Stomach (tissue), 9 donors: ENCODE data around the gene PI16. TPM values are rescaled to one million over a fixed set of nuclear protein-coding genes. Genes with fewer than 3 reads are reported as not detected.

Source experiments
- DNase-seq, 2 donors: peaks; one replicate each; pipeline versions ENCODE4 v3.0.0 to v3.0.0-alpha.2; 2013 to 2019
- H3K27ac ChIP-seq, 5 donors: fragments of 200-600 bp in 4 of 5; sonication (generic) in 4 of 5; one replicate each; pipeline ENCODE4 v1.5.1; 2013 to 2019; ENCODE audit warnings: mild to moderate bottlenecking in 1 of 5, moderate library complexity in 1 of 5
- H3K27me3 ChIP-seq, 3 donors: fragments of 200-600 bp; sonication (generic); one replicate each; pipeline ENCODE4 v1.5.1; 2017 to 2019; ENCODE audit warnings: mixed run types in 1 of 3
- H3K36me3 ChIP-seq, 4 donors: fragments of 200-600 bp; sonication (generic); 1 replicate in 3 of 4; 2 replicates in 1 of 4; pipeline ENCODE4 v1.5.1; 2016 to 2019
- H3K4me1 ChIP-seq, 4 donors: fragments of 200-600 bp; sonication (generic); one replicate each; pipeline ENCODE4 v1.5.1; 2016 to 2019
- H3K4me3 ChIP-seq, 4 donors: fragments of 200-600 bp; sonication (generic) in 3 of 4; one replicate each; pipeline ENCODE4 v1.5.1; 2016 to 2019; ENCODE audit warnings: mild to moderate bottlenecking in 1 of 4
- H3K9me3 ChIP-seq, 4 donors: fragments of 200-600 bp; sonication (generic); one replicate each; pipeline ENCODE4 v1.5.1; 2016 to 2019
- CTCF ChIP-seq, 7 experiments: fragments of 450-650 bp in 4 of 7; fragments of 200-600 bp in 3 of 7; sonication (generic) in 3 of 7; IDR thresholded peaks; one replicate each; pipeline ENCODE4 v1.5.1; 2016 to 2019; ENCODE audit warnings: antibody characterized with exemption in 7 of 7, control low read depth in 2 of 7, mild to moderate bottlenecking in 1 of 7
- EP300 ChIP-seq: sonication (generic); formaldehyde crosslinking; IDR thresholded peaks from one replicate; pipeline ENCODE4 v1.6.1; 2017; ENCODE audit warnings: antibody characterized with exemption
- POLR2A ChIP-seq, 4 donors: fragments of 450-650 bp; IDR thresholded peaks; one replicate each; pipeline ENCODE4 v1.6.1; 2016; ENCODE audit warnings: antibody characterized with exemption in 4 of 4, control low read depth in 2 of 4, mild to moderate bottlenecking in 1 of 4, moderate library complexity in 1 of 4
- POLR2AphosphoS5 ChIP-seq, 3 donors: sonication (generic); formaldehyde crosslinking; IDR thresholded peaks; one replicate each; pipeline ENCODE4 v1.6.1; 2016; ENCODE audit warnings: antibody characterized with exemption in 3 of 3
- WGBS, 5 donors: extraction: QIAGEN DNeasy Blood & Tissue Kit in 3 of 5; methylation state at CpG; one replicate each; pipeline versions ENCODE4 v1.1.5 to v1.1.7; 2013 to 2018; 5-methylcytosine and 5-hydroxymethylcytosine counted together
- intact Hi-C: fragments of 100-400 bp; cut with DNase I; formaldehyde crosslinking; loops from one replicate; pipeline ENCODE4 v1.15.1; 2023; ENCODE audit warnings: low total_unique reads
- polyA plus RNA-seq, 3 donors: library from polyadenylated mRNA; stranded (reverse); fragments of 200-250 nt; gene quantifications; one replicate each; pipeline ENCODE4 v1.2.3, GENCODE V29; 2013
- total RNA-seq, 5 donors: library from RNA; depleted of rRNA; stranded (reverse); fragments of >200 nt; gene quantifications; one replicate each; pipeline versions ENCODE4 v1.1.0 to v1.2.3, GENCODE V29; 2014 to 2016
- donor health status: healthy with polysubstance abuse.
- donor health status: Bipolar disorder and iron deficiency.
- donor health status: healthy.

PI16 gene
- total and polyA plus RNA-seq, 8 donors: 1.2 to 21.3 (median 3.0) TPM; not detected in 2

- intact Hi-C loops: no loop called here
Measured at GRCh38 chr6:36949636-36950035, 4.9 kb upstream of the PI16 start.

GRCh38 chr6:36953931-36954261 lies 642 bp upstream of the PI16 start:
- no peak for DNase-seq
- no peak overlapping the region for H3K27ac ChIP-seq
- H3K4me3 ChIP-seq: no peak overlapping the region
- intact Hi-C loops: no loop called here
- H3K36me3 ChIP-seq: no peaks in the 10 kb centered on the region
- no peaks in the 10 kb centered on the region for H3K9me3 ChIP-seq
- peaks cover 0 to 7% (median 0%) of the 10 kb centered on the region in 3 donors for H3K27me3 ChIP-seq
- peaks cover 0 to 14% (median 4%) of the 10 kb centered on the region in 4 donors for H3K4me1 ChIP-seq
- TF ChIP-seq CTCF (IDR thresholded peaks at IDR 0.05) (no peak), EP300 (no peak), POLR2AphosphoS5 (IDR thresholded peaks at IDR 0.05) (no peak), POLR2A (IDR thresholded peaks at IDR 0.05) (no peak)
- 78 to 100% (median 88%) methylated on average over 1 of the region's 1 CpG for WGBS, 5 donors

More at GRCh38 chr6:36949636-36950035, 4.9 kb upstream of the PI16 start:
- TF ChIP-seq CTCF (IDR thresholded peaks at IDR 0.05) (no peak), EP300 (no peak), POLR2AphosphoS5 (IDR thresholded peaks at IDR 0.05) (no peak), POLR2A (IDR thresholded peaks at IDR 0.05) (no peak)
- DNase-seq: no peak
- Histone ChIP-seq H3K36me3 (no peaks in the 10 kb centered on the region), H3K4me3 (no peak overlapping the region), H3K9me3 (no peaks in the 10 kb centered on the region), H3K27ac (no peak overlapping the region), H3K27me3 (no peaks in the 10 kb centered on the region), H3K4me1 (peaks cover 0 to 9% (median 3%) of the 10 kb centered on the region in 4 donors)
- 77 to 89% (median 85%) methylated on average over 3 of the region's 3 CpGs for WGBS, 5 donors

GRCh38 chr6:36955136-36955535 lies 598 bp downstream of the PI16 start:
- no peak for DNase-seq
- Histone ChIP-seq H3K36me3 (no peaks in the 10 kb centered on the region), H3K4me3 (no peak overlapping the region), H3K27ac (no peak overlapping the region), H3K9me3 (no peaks in the 10 kb centered on the region), H3K27me3 (peaks cover 0 to 7% (median 0%) of the 10 kb centered on the region in 3 donors), H3K4me1 (peaks cover 0 to 24% (median 9%) of the 10 kb centered on the region in 4 donors)
- TF ChIP-seq POLR2AphosphoS5 (IDR thresholded peaks at IDR 0.05) (no peak), POLR2A (IDR thresholded peaks at IDR 0.05) (no peak), EP300 (no peak), CTCF (IDR thresholded peaks at IDR 0.05) (no peak)
- intact Hi-C loops: no loop called here
- 45 to 54% (median 51%) methylated on average over 6 of the region's 6 CpGs for WGBS, 5 donors

GRCh38 chr6:36955671-36956445 lies 1.3 kb downstream of the PI16 start:
- no peaks in the 10 kb centered on the region for H3K9me3 ChIP-seq
- peak overlapping the region in 2 of 5 donors; percentile 24 to 25 for H3K27ac ChIP-seq
- DNase-seq: peak; percentile 58 to 63
- WGBS, 5 donors: 60 to 77% (median 71%) methylated on average over 8 to 9 of the region's 9 CpGs
- peaks cover 0 to 7% (median 0%) of the 10 kb centered on the region in 3 donors for H3K27me3 ChIP-seq
- intact Hi-C loops: no loop called here
- H3K4me3 ChIP-seq: peak overlapping the region in 1 of 4 donors; percentile 8
- H3K4me1 ChIP-seq: peaks cover 0 to 32% (median 14%) of the 10 kb centered on the region in 4 donors
- TF ChIP-seq EP300 (no peak), POLR2A (IDR thresholded peaks at IDR 0.05) (no peak), POLR2AphosphoS5 (IDR thresholded peaks at IDR 0.05) (no peak), CTCF (IDR thresholded peaks at IDR 0.05) (no peak)
- no peaks in the 10 kb centered on the region for H3K36me3 ChIP-seq
